Activated CD8-positive, alpha-beta T cell treated with anti-CD3 and anti-CD28 coated beads for 36 hours (primary cell): ENCODE measurements around the gene OR8D2. TPM values are rescaled to one million over a fixed set of nuclear protein-coding genes. Genes with fewer than 3 reads are reported as not detected.
"Not testable (repeated sequence)": the region's sequence is repeated elsewhere in the genome, so short reads cannot be mapped to it uniquely, and the experiment has no call there.

ENCODE experiments used
- ATAC-seq: fragments of 200-7000 bp; cut with Tn5 transposase; one replicate; pipeline ENCODE4 v1.10.0; 2021; ENCODE audit warnings: mild to moderate bottlenecking, moderate library complexity
- CTCF ChIA-PET: fragments of 350-600 bp; sonication (Branson Sonifier 250); formaldehyde crosslinking; loops from one replicate; lab custom pipeline; 2021; ENCODE audit warnings: antibody characterized with exemption; lab: Charles Lee
- POLR2A ChIA-PET: fragments of 350-600 bp; sonication (Branson Sonifier 250); formaldehyde crosslinking; loops from one replicate; lab custom pipeline; 2021; ENCODE audit warnings: antibody characterized with exemption; lab: Charles Lee
- DNase-seq: peaks from one replicate; pipeline ENCODE4 v3.0.0-alpha.2; 2020
- H3K27ac Mint-ChIP-seq: one replicate; pipeline ENCODE4 v1.8.0; 2021; ENCODE audit warnings: mild to moderate bottlenecking, mixed read lengths
- H3K27me3 Mint-ChIP-seq: one replicate; pipeline ENCODE4 v1.8.0; 2021; ENCODE audit warnings: mixed read lengths
- H3K36me3 Mint-ChIP-seq: one replicate; pipeline ENCODE4 v1.8.0; 2021; ENCODE audit warnings: low read depth, mixed read lengths
- H3K4me1 Mint-ChIP-seq: one replicate; pipeline ENCODE4 v1.8.0; 2021; ENCODE audit warnings: low read depth, mixed read lengths
- H3K4me3 Mint-ChIP-seq: one replicate; pipeline ENCODE4 v1.8.0; 2021; ENCODE audit warnings: mild to moderate bottlenecking, moderate library complexity, mixed read lengths
- H3K9me3 Mint-ChIP-seq: one replicate; pipeline ENCODE4 v1.8.0; 2021; ENCODE audit warnings: mixed read lengths
- CTCF ChIP-seq: fragments of 200-600 bp; IDR thresholded peaks from one replicate; pipeline ENCODE4 v1.8.0; 2022; ENCODE audit warnings: antibody characterized with exemption, mild to moderate bottlenecking
- intact Hi-C: fragments of 100-400 bp; cut with micrococcal nuclease; formaldehyde crosslinking; loops from one replicate; pipeline ENCODE4 v1.10.0; 2022
- total RNA-seq, 2 experiments: library from RNA; stranded (reverse); gene quantifications; one replicate each; pipeline ENCODE4 v1.2.3, GENCODE V29; 2021

The OR8D2 gene
- total RNA-seq, 2 experiments from 2014 or later: not detected

- no peak for TF ChIP-seq CTCF
- no peaks in the 10 kb centered on the region for H3K36me3 Mint-ChIP-seq
- no peak overlapping the region for H3K27ac Mint-ChIP-seq
- intact Hi-C loops: no loop called here
- POLR2A ChIA-PET: no interaction called here
- DNase-seq (no peak), ATAC-seq (no peak)
- H3K4me1 Mint-ChIP-seq: peaks cover 6% of the 10 kb centered on the region
- H3K4me3 Mint-ChIP-seq: no peak overlapping the region
- peaks cover 9% of the 10 kb centered on the region for H3K9me3 Mint-ChIP-seq
- CTCF ChIA-PET: no interaction called here
- H3K27me3 Mint-ChIP-seq: no peaks in the 10 kb centered on the region
Measured at GRCh38 chr11:124277804-124278203, 42.2 kb downstream of the OR8D2 start.

- Mint-ChIP-seq H3K27me3 (no peaks in the 10 kb centered on the region), H3K4me3 (no peak overlapping the region), H3K4me1 (peaks cover 6% of the 10 kb centered on the region), H3K9me3 (peaks cover 9% of the 10 kb centered on the region), H3K27ac (no peak overlapping the region), H3K36me3 (no peaks in the 10 kb centered on the region)
- ChIA-PET CTCF (no interaction called here), POLR2A (no interaction called here)
- intact Hi-C loops: no loop called here
- ATAC-seq (no peak), DNase-seq (no peak)
- TF ChIP-seq CTCF: no peak
Measured at GRCh38 chr11:124277207-124277606, 42.8 kb downstream of the OR8D2 start.

GRCh38 chr11:124276081-124276480 is 43.9 kb downstream of the OR8D2 start:
- H3K27ac Mint-ChIP-seq: no peak overlapping the region
- intact Hi-C loops: no loop called here
- H3K4me3 Mint-ChIP-seq: no peak overlapping the region
- H3K36me3 Mint-ChIP-seq: no peaks in the 10 kb centered on the region
- no peak for TF ChIP-seq CTCF
- ATAC-seq (peak; percentile 64), DNase-seq (peak; percentile 27)
- CTCF ChIA-PET: no interaction called here
- H3K4me1 Mint-ChIP-seq: peaks cover 6% of the 10 kb centered on the region
- peaks cover 5% of the 10 kb centered on the region for H3K9me3 Mint-ChIP-seq
- POLR2A ChIA-PET: no interaction called here
- no peaks in the 10 kb centered on the region for H3K27me3 Mint-ChIP-seq

- ATAC-seq (no peak), DNase-seq (no peak)
- Mint-ChIP-seq H3K27me3 (peaks cover 2% of the 10 kb centered on the region), H3K4me3 (no peak overlapping the region), H3K27ac (no peak overlapping the region), H3K9me3 (no peaks in the 10 kb centered on the region), H3K4me1 (peaks cover 6% of the 10 kb centered on the region), H3K36me3 (no peaks in the 10 kb centered on the region)
- CTCF ChIA-PET: no interaction called here
- intact Hi-C loops: no loop called here
- POLR2A ChIA-PET: no interaction called here
- no peak for TF ChIP-seq CTCF
Measured at GRCh38 chr11:124274000-124274399, 46.0 kb downstream of the OR8D2 start.

- H3K36me3 Mint-ChIP-seq, POLR2A ChIA-PET: not testable (repeated sequence)
Measured at GRCh38 chr11:124270886-124271285, 49.1 kb downstream of the OR8D2 start.

More at GRCh38 chr11:124270886-124271285, 49.1 kb downstream of the OR8D2 start:
- H3K27me3 Mint-ChIP-seq, H3K9me3 Mint-ChIP-seq, H3K27ac Mint-ChIP-seq, DNase-seq, CTCF ChIA-PET, intact Hi-C loops, H3K4me1 Mint-ChIP-seq, H3K4me3 Mint-ChIP-seq, ATAC-seq: not testable (repeated sequence)

Other genes with a start within 250 kb of the OR8D2 start
- gene VWA5A, start 204.7 kb downstream of the OR8D2 start, total RNA-seq: 1 to 10 TPM; 4.4 TPM
- gene OR10D3, start 136.9 kb downstream of the OR8D2 start, total RNA-seq: not detected
- not detected for gene OR8G1, start 79.1 kb downstream of the OR8D2 start, total RNA-seq
- not detected for gene OR8G5, start 63.8 kb downstream of the OR8D2 start, total RNA-seq
- not detected for gene OR8D1, start 6.2 kb downstream of the OR8D2 start, total RNA-seq
- gene OR8B2, start 64.3 kb upstream of the OR8D2 start, total RNA-seq: not detected
- gene OR8B3, start 78.8 kb upstream of the OR8D2 start, total RNA-seq: not detected
- not detected for gene OR8B4, start 104.7 kb upstream of the OR8D2 start, total RNA-seq
- gene OR8B8, start 125.5 kb upstream of the OR8D2 start, total RNA-seq: not detected
- not detected for gene OR8B12, start 223.5 kb upstream of the OR8D2 start, total RNA-seq
- not detected for gene OR8A1, start 249.8 kb upstream of the OR8D2 start, total RNA-seq